Esophagus muscularis mucosa (tissue), 4 donors: ENCODE results near the gene C1R. TPM values are rescaled to one million over a fixed set of nuclear protein-coding genes. Genes with fewer than 3 reads are reported as not detected.
"Not testable (repeated sequence)": the region's sequence is repeated elsewhere in the genome, so short reads cannot be mapped to it uniquely, and the experiment has no call there.

Experiments used
- DNase-seq: peaks from one replicate; pipeline ENCODE4 v3.0.0-alpha.2; 2017; ENCODE audit errors: extremely low spot score
- H3K27ac ChIP-seq, 4 donors: fragments of 200-600 bp; sonication (generic); replicated peaks in 1 of 4; 1 replicate in 3 of 4; 2 replicates in 1 of 4; pipeline ENCODE4 v1.5.1; 2016 to 2019; ENCODE audit warnings: mild to moderate bottlenecking in 1 of 4
- H3K27me3 ChIP-seq, 4 donors: fragments of 200-600 bp; sonication (generic); one replicate each; pipeline versions ENCODE4 v1.5.1 to v1.6.0; 2016 to 2019
- H3K36me3 ChIP-seq, 4 donors: fragments of 200-600 bp; sonication (generic); one replicate each; pipeline ENCODE4 v1.5.1; 2016 to 2019
- H3K4me1 ChIP-seq, 4 donors: fragments of 200-600 bp; sonication (generic); one replicate each; pipeline ENCODE4 v1.5.1; 2016 to 2019
- H3K4me3 ChIP-seq, 4 donors: fragments of 200-600 bp; sonication (generic); 1 replicate in 2 of 4; 2 replicates in 2 of 4; pipeline ENCODE4 v1.5.1; 2016 to 2019; ENCODE audit warnings: mild to moderate bottlenecking in 4 of 4, moderate library complexity in 1 of 4
- H3K9me3 ChIP-seq, 4 donors: fragments of 200-600 bp; sonication (generic); 1 replicate in 3 of 4; 2 replicates in 1 of 4; pipeline ENCODE4 v1.5.1; 2016 to 2019
- CTCF ChIP-seq, 3 experiments: fragments of 200-600 bp in 2 of 3; fragments of 450-650 bp in 1 of 3; sonication (generic) in 2 of 3; IDR thresholded peaks; one replicate each; pipeline ENCODE4 v1.5.1; 2017 to 2019; ENCODE audit warnings: antibody characterized with exemption in 3 of 3, mild to moderate bottlenecking in 2 of 3, moderate library complexity in 1 of 3
- EP300 ChIP-seq: sonication (generic); formaldehyde crosslinking; IDR thresholded peaks from one replicate; pipeline ENCODE4 v1.6.1; 2017; ENCODE audit warnings: antibody characterized with exemption
- POLR2A ChIP-seq: fragments of 450-650 bp; IDR thresholded peaks from one replicate; pipeline ENCODE4 v1.6.1; 2017; ENCODE audit warnings: antibody characterized with exemption, moderate library complexity, mild to moderate bottlenecking, low read depth
- POLR2AphosphoS5 ChIP-seq, 2 donors: sonication (generic); formaldehyde crosslinking; IDR thresholded peaks; one replicate each; pipeline ENCODE4 v1.6.1; 2017; ENCODE audit warnings: antibody characterized with exemption in 2 of 2
- WGBS: methylation state at CpG from one replicate; pipeline ENCODE4 v1.1.5; 2018; 5-methylcytosine and 5-hydroxymethylcytosine counted together
- intact Hi-C: fragments of 100-400 bp; cut with DNase I; formaldehyde crosslinking; loops from one replicate; pipeline ENCODE4 v1.15.1; 2023
- total RNA-seq, 4 donors: library from RNA; depleted of rRNA; stranded (reverse); fragments of >200 nt; gene quantifications; one replicate each; pipeline versions ENCODE4 v1.1.0 to v1.2.1, GENCODE V29; 2016

Gene C1R
- total RNA-seq, 4 donors from 2014 or later = 324 to 603 (median 572) TPM

- intact Hi-C loops = loop anchor here (2.0 kb wide), 1 partner anchor 15 kb away; the partner anchor contains the start of gene C1R
- Histone ChIP-seq H3K9me3 (no peaks in the 10 kb centered on the region), H3K4me1 (peaks cover 17 to 60% (median 49%) of the 10 kb centered on the region in 4 donors), H3K4me3 (peak overlapping the region; percentile 57 to 82 (median 68)), H3K27me3 (no peaks in the 10 kb centered on the region), H3K27ac (peak overlapping the region; percentile 91 to 96 (median 94)), H3K36me3 (peaks cover 0 to 19% (median 10%) of the 10 kb centered on the region in 4 donors)
- TF ChIP-seq POLR2A = no peak
- TF ChIP-seq POLR2AphosphoS5 (IDR thresholded peaks at IDR 0.05) = peak in 1 of 2 donors; percentile 32
- 27% methylated on average over 3 of the region's 3 CpGs for WGBS
- no peak for DNase-seq
These were observed 15.4 kb upstream of the C1R start for GRCh38 chr12:7107636-7108002.

- intact Hi-C loops, DNase-seq, H3K9me3 ChIP-seq, H3K27me3 ChIP-seq: not testable (repeated sequence)
- H3K4me1 ChIP-seq = peaks cover 17 to 55% (median 44%) of the 10 kb centered on the region in 4 donors
- peak overlapping the region; percentile 57 to 82 (median 68) for H3K4me3 ChIP-seq
- 98% methylated on average over 5 of the region's 5 CpGs for WGBS
- H3K36me3 ChIP-seq = peaks cover 0 to 24% (median 11%) of the 10 kb centered on the region in 4 donors
- peak overlapping the region; percentile 91 to 96 (median 94) for H3K27ac ChIP-seq
These were observed 14.9 kb upstream of the C1R start for GRCh38 chr12:7107181-7107580.

- DNase-seq = no peak
- Histone ChIP-seq H3K27me3 (no peaks in the 10 kb centered on the region), H3K36me3 (peaks cover 0 to 35% (median 14%) of the 10 kb centered on the region in 4 donors), H3K4me1 (peaks cover 17 to 49% (median 43%) of the 10 kb centered on the region in 4 donors), H3K4me3 (peak overlapping the region in 1 of 4 donors; percentile 68), H3K27ac (no peak overlapping the region), H3K9me3 (no peaks in the 10 kb centered on the region)
- WGBS = 90% methylated on average over 1 of the region's 1 CpG
- intact Hi-C loops = no loop called here
- TF ChIP-seq POLR2AphosphoS5 (IDR thresholded peaks at IDR 0.05) (no peak), POLR2A (no peak), CTCF (IDR thresholded peaks at IDR 0.05) (no peak), EP300 (no peak)
These were observed 13.8 kb upstream of the C1R start for GRCh38 chr12:7106082-7106481.

- peaks cover 6 to 52% (median 23%) of the 10 kb centered on the region in 4 donors for H3K36me3 ChIP-seq
- peaks cover 10 to 33% (median 33%) of the 10 kb centered on the region in 4 donors for H3K4me1 ChIP-seq
- H3K9me3 ChIP-seq = no peaks in the 10 kb centered on the region
- intact Hi-C loops = no loop called here
- TF ChIP-seq POLR2AphosphoS5 (IDR thresholded peaks at IDR 0.05) (no peak), POLR2A (no peak), CTCF (IDR thresholded peaks at IDR 0.05) (no peak), EP300 (no peak)
- H3K27me3 ChIP-seq = no peaks in the 10 kb centered on the region
- no peak overlapping the region for H3K4me3 ChIP-seq
- WGBS = 95% methylated on average over 14 of the region's 14 CpGs
- no peak overlapping the region for H3K27ac ChIP-seq
- DNase-seq = no peak
These were observed 11.8 kb upstream of the C1R start for GRCh38 chr12:7103837-7104584.

- no peak overlapping the region for H3K27ac ChIP-seq
- no peak overlapping the region for H3K4me3 ChIP-seq
- intact Hi-C loops = no loop called here
- peaks cover 6 to 67% (median 30%) of the 10 kb centered on the region in 4 donors for H3K36me3 ChIP-seq
- TF ChIP-seq EP300 (no peak), CTCF (IDR thresholded peaks at IDR 0.05) (no peak), POLR2A (no peak), POLR2AphosphoS5 (IDR thresholded peaks at IDR 0.05) (no peak)
- no peaks in the 10 kb centered on the region for H3K9me3 ChIP-seq
- 90% methylated on average over 3 of the region's 3 CpGs for WGBS
- DNase-seq = no peak
- peaks cover 2 to 28% (median 27%) of the 10 kb centered on the region in 4 donors for H3K4me1 ChIP-seq
- no peaks in the 10 kb centered on the region for H3K27me3 ChIP-seq
These were observed 10.3 kb upstream of the C1R start for GRCh38 chr12:7102582-7102981.
